Karpas-422 (cell line): Measurements from ENCODE around the gene PLA2G2C. TPM values are rescaled to one million over a fixed set of nuclear protein-coding genes. Genes with fewer than 3 reads are reported as not detected.

Experiments used
- DNase-seq: peaks from one replicate; pipeline ENCODE4 v3.0.0-alpha.2; 2015
- H2AFZ ChIP-seq: fragments of 200-600 bp; sonication (generic); 2 replicates; pipeline ENCODE4 v1.6.1; 2014; ENCODE audit warnings: antibody characterized with exemption, low read length, mixed read lengths
- H3K27ac ChIP-seq: fragments of 200-600 bp; sonication (generic); 2 replicates; pipeline ENCODE4 v1.5.1; 2014; ENCODE audit warnings: mild to moderate bottlenecking, low read length, moderate library complexity
- H3K27me3 ChIP-seq: fragments of 200-600 bp; sonication (generic); 2 replicates; pipeline ENCODE4 v1.6.1; 2014; ENCODE audit warnings: low read length, mixed read lengths
- H3K36me3 ChIP-seq: fragments of 200-600 bp; sonication (generic); 2 replicates; pipeline ENCODE4 v1.6.1; 2014; ENCODE audit warnings: low read length, mixed read lengths; ENCODE audit not compliant: insufficient read depth
- H3K4me1 ChIP-seq: fragments of 200-600 bp; sonication (generic); 2 replicates; pipeline ENCODE4 v1.6.1; 2014; ENCODE audit warnings: mild to moderate bottlenecking, low read length, mixed read lengths
- H3K4me2 ChIP-seq: fragments of 200-600 bp; sonication (generic); 2 replicates; pipeline ENCODE4 v1.6.1; 2014; ENCODE audit warnings: low read length, low read depth, mild to moderate bottlenecking; ENCODE audit not compliant: poor library complexity, severe bottlenecking
- H3K4me3 ChIP-seq: fragments of 200-600 bp; sonication (generic); 2 replicates; pipeline ENCODE4 v1.5.1; 2014; ENCODE audit warnings: mild to moderate bottlenecking, antibody characterized with exemption, low read length, mixed read lengths
- H3K79me2 ChIP-seq: fragments of 200-600 bp; sonication (generic); 2 replicates; pipeline ENCODE4 v1.6.1; 2014; ENCODE audit warnings: mild to moderate bottlenecking, low read length, mixed read lengths
- H3K9ac ChIP-seq: fragments of 200-600 bp; sonication (generic); 2 replicates; pipeline ENCODE4 v1.6.0; 2014; ENCODE audit warnings: low read length
- H3K9me2 ChIP-seq: fragments of 200-600 bp; sonication (generic), shearing (Covaris generic); replicated peaks from 2 replicates; pipeline ENCODE4 v1.6.0; 2014; ENCODE audit warnings: mild to moderate bottlenecking, low read length, moderate library complexity; ENCODE audit not compliant: insufficient read depth
- H3K9me3 ChIP-seq: fragments of 300-700, 200-600 bp; sonication (generic); 2 replicates; pipeline ENCODE4 v1.6.1; 2014; ENCODE audit warnings: low read length, mixed read lengths
- H4K20me1 ChIP-seq: fragments of 200-600 bp; sonication (generic); 2 replicates; pipeline ENCODE4 v1.6.1; 2014; ENCODE audit warnings: mild to moderate bottlenecking, antibody characterized with exemption, low read length, low read depth; ENCODE audit not compliant: insufficient read depth
- total RNA-seq: library from RNA; depleted of rRNA; stranded (reverse); fragments of >200 nt; shearing (Covaris generic); gene quantifications from 2 replicates; pipeline ENCODE4 v1.2.3, GENCODE V29; 2014; ENCODE audit warnings: low replicate concordance

PLA2G2C gene
- total RNA-seq, 1 experiment from 2014 or later = not detected

GRCh38 chr1:20143318-20143717, 43.0 kb downstream of the PLA2G2C start:
- no peaks in the 10 kb centered on the region for H3K36me3 ChIP-seq
- no peaks in the 10 kb centered on the region for H3K79me2 ChIP-seq
- no peak overlapping the region for H2AFZ ChIP-seq
- no peak overlapping the region for H3K9ac ChIP-seq
- no peak overlapping the region for H3K4me3 ChIP-seq
- H3K27me3 ChIP-seq = no peaks in the 10 kb centered on the region
- H4K20me1 ChIP-seq = no peaks in the 10 kb centered on the region
- no peaks in the 10 kb centered on the region for H3K4me1 ChIP-seq
- no peak overlapping the region for H3K27ac ChIP-seq
- H3K9me2 ChIP-seq = no peaks in the 10 kb centered on the region
- DNase-seq = no peak
- no peak overlapping the region for H3K4me2 ChIP-seq
- no peaks in the 10 kb centered on the region for H3K9me3 ChIP-seq

GRCh38 chr1:20142001-20142710, 44.2 kb downstream of the PLA2G2C start:
- Histone ChIP-seq H3K4me3 (no peak overlapping the region), H2AFZ (no peak overlapping the region), H3K79me2 (no peaks in the 10 kb centered on the region), H3K9me2 (no peaks in the 10 kb centered on the region), H3K9ac (no peak overlapping the region), H3K4me1 (no peaks in the 10 kb centered on the region), H3K4me2 (no peak overlapping the region), H3K36me3 (no peaks in the 10 kb centered on the region), H3K27ac (no peak overlapping the region), H4K20me1 (no peaks in the 10 kb centered on the region), H3K9me3 (no peaks in the 10 kb centered on the region), H3K27me3 (no peaks in the 10 kb centered on the region)
- no peak for DNase-seq

GRCh38 chr1:20141466-20141865, 44.9 kb downstream of the PLA2G2C start:
- Histone ChIP-seq H2AFZ (no peak overlapping the region), H3K79me2 (no peaks in the 10 kb centered on the region), H3K27ac (no peak overlapping the region), H3K9ac (no peak overlapping the region), H3K4me2 (no peak overlapping the region), H3K4me1 (no peaks in the 10 kb centered on the region), H3K4me3 (no peak overlapping the region), H3K9me2 (no peaks in the 10 kb centered on the region), H3K36me3 (no peaks in the 10 kb centered on the region), H4K20me1 (no peaks in the 10 kb centered on the region), H3K9me3 (no peaks in the 10 kb centered on the region), H3K27me3 (no peaks in the 10 kb centered on the region)
- no peak for DNase-seq

GRCh38 chr1:20141001-20141400, 45.3 kb downstream of the PLA2G2C start:
- H4K20me1 ChIP-seq = no peaks in the 10 kb centered on the region
- no peak for DNase-seq
- no peak overlapping the region for H3K4me3 ChIP-seq

GRCh38 chr1:20139776-20140612, 46.3 kb downstream of the PLA2G2C start:
- Histone ChIP-seq H3K9ac (no peak overlapping the region), H3K9me3 (no peaks in the 10 kb centered on the region), H2AFZ (no peak overlapping the region), H3K36me3 (no peaks in the 10 kb centered on the region), H3K9me2 (no peaks in the 10 kb centered on the region), H3K79me2 (no peaks in the 10 kb centered on the region), H3K27me3 (no peaks in the 10 kb centered on the region), H3K4me1 (no peaks in the 10 kb centered on the region), H4K20me1 (no peaks in the 10 kb centered on the region), H3K27ac (no peak overlapping the region), H3K4me2 (no peak overlapping the region), H3K4me3 (no peak overlapping the region)
- DNase-seq = no peak

More at GRCh38 chr1:20141001-20141400, 45.3 kb downstream of the PLA2G2C start:
- Histone ChIP-seq H3K4me2 (no peak overlapping the region), H3K79me2 (no peaks in the 10 kb centered on the region), H2AFZ (no peak overlapping the region), H3K9me2 (no peaks in the 10 kb centered on the region), H3K36me3 (no peaks in the 10 kb centered on the region), H3K4me1 (no peaks in the 10 kb centered on the region), H3K27ac (no peak overlapping the region), H3K9me3 (no peaks in the 10 kb centered on the region), H3K9ac (no peak overlapping the region), H3K27me3 (no peaks in the 10 kb centered on the region)

GRCh38 chr1:20138961-20139550, 47.3 kb downstream of the PLA2G2C start, which contains the start of gene PLA2G2F:
TSS of gene PLA2G2F (plus strand) at chr1:20139323. CDS start at chr1:20139428, 105 bp downstream.
- no peaks in the 10 kb centered on the region for H3K9me2 ChIP-seq
- no peak within 1 kb of the TSS for H2AFZ ChIP-seq
- no peak within 1 kb of the TSS for H3K9ac ChIP-seq
- no peaks in the 10 kb centered on the region for H4K20me1 ChIP-seq
- no peaks in the 10 kb centered on the region for H3K79me2 ChIP-seq
- DNase-seq = no peak
- no peak within 1 kb of the TSS for H3K4me3 ChIP-seq
- no peak within 1 kb of the TSS for H3K27ac ChIP-seq
- no peaks in the 10 kb centered on the region for H3K36me3 ChIP-seq
- no peak within 1 kb of the TSS for H3K4me2 ChIP-seq
- no peaks in the 10 kb centered on the region for H3K27me3 ChIP-seq
- no peaks in the 10 kb centered on the region for H3K4me1 ChIP-seq
- no peaks in the 10 kb centered on the region for H3K9me3 ChIP-seq

- no peaks in the 10 kb centered on the region for H3K9me3 ChIP-seq
- H4K20me1 ChIP-seq = no peaks in the 10 kb centered on the region
- no peak overlapping the region for H3K9ac ChIP-seq
- no peak overlapping the region for H2AFZ ChIP-seq
- H3K27ac ChIP-seq = no peak overlapping the region
- no peaks in the 10 kb centered on the region for H3K9me2 ChIP-seq
- H3K4me3 ChIP-seq = no peak overlapping the region
- H3K4me1 ChIP-seq = no peaks in the 10 kb centered on the region
- H3K27me3 ChIP-seq = no peaks in the 10 kb centered on the region
- H3K4me2 ChIP-seq = no peak overlapping the region
- no peak for DNase-seq
- H3K79me2 ChIP-seq = no peaks in the 10 kb centered on the region
- no peaks in the 10 kb centered on the region for H3K36me3 ChIP-seq
Measured at GRCh38 chr1:20138346-20138745, 48.0 kb downstream of the PLA2G2C start.

GRCh38 chr1:20137604-20138003, 48.7 kb downstream of the PLA2G2C start:
- no peak for DNase-seq
- Histone ChIP-seq H3K9me3 (no peaks in the 10 kb centered on the region), H3K4me2 (no peak overlapping the region)

More at GRCh38 chr1:20137604-20138003, 48.7 kb downstream of the PLA2G2C start:
- no peaks in the 10 kb centered on the region for H3K9me2 ChIP-seq
- H3K9ac ChIP-seq = no peak overlapping the region
- no peaks in the 10 kb centered on the region for H3K79me2 ChIP-seq
- no peaks in the 10 kb centered on the region for H3K27me3 ChIP-seq
- H3K4me1 ChIP-seq = no peaks in the 10 kb centered on the region
- H4K20me1 ChIP-seq = no peaks in the 10 kb centered on the region
- H3K36me3 ChIP-seq = no peaks in the 10 kb centered on the region
- H2AFZ ChIP-seq = no peak overlapping the region
- no peak overlapping the region for H3K27ac ChIP-seq
- H3K4me3 ChIP-seq = no peak overlapping the region
